ENCODE results near the gene SCARB2. TPM values are rescaled to one million over a fixed set of nuclear protein-coding genes. Genes with fewer than 3 reads are reported as not detected.
"Not testable (repeated sequence)": the region's sequence is repeated elsewhere in the genome, so short reads cannot be mapped to it uniquely, and the experiment has no call there.

SCARB2 gene
- polyA plus RNA-seq (ENCODE audit: insufficient read length in 10 of 10): 100 to 1,000 TPM; 115 to 156 (median 139) TPM
- long read RNA-seq, donor 1, full-length matches to known transcripts: 31 of 31 reads
- long read RNA-seq, donor 1, partial matches to known transcripts: 0 of 31 reads
- long read RNA-seq, donor 1, other reads (novel, unspliced or antisense): 0 of 31 reads
- long read RNA-seq, donor 2, full-length matches to known transcripts: 22 of 22 reads
- long read RNA-seq, donor 2, partial matches to known transcripts: 0 of 22 reads
- long read RNA-seq, donor 2, other reads (novel, unspliced or antisense): 0 of 22 reads
- long read RNA-seq, donor 3: 0 reads
- long read RNA-seq, donor 4, full-length matches to known transcripts: 23 of 23 reads
- long read RNA-seq, donor 4, partial matches to known transcripts: 0 of 23 reads
- long read RNA-seq, donor 4, other reads (novel, unspliced or antisense): 0 of 23 reads
- long read RNA-seq, donor 5, full-length matches to known transcripts: 40 of 40 reads
- long read RNA-seq, donor 5, partial matches to known transcripts: 0 of 40 reads
- long read RNA-seq, donor 5, other reads (novel, unspliced or antisense): 0 of 40 reads
- long read RNA-seq, donor 6, full-length matches to known transcripts: 39 of 39 reads
- long read RNA-seq, donor 6, partial matches to known transcripts: 0 of 39 reads
- long read RNA-seq, donor 6, other reads (novel, unspliced or antisense): 0 of 39 reads
- long read RNA-seq, donor 7, full-length matches to known transcripts: 30 of 30 reads
- long read RNA-seq, donor 7, partial matches to known transcripts: 0 of 30 reads
- long read RNA-seq, donor 7, other reads (novel, unspliced or antisense): 0 of 30 reads
- long read RNA-seq, donor 8, full-length matches to known transcripts: 22 of 27 reads
- long read RNA-seq, donor 8, partial matches to known transcripts: 5 of 27 reads
- long read RNA-seq, donor 8, other reads (novel, unspliced or antisense): 0 of 27 reads
- long read RNA-seq, donor 9, full-length matches to known transcripts: 7 of 7 reads
- long read RNA-seq, donor 9, partial matches to known transcripts: 0 of 7 reads
- long read RNA-seq, donor 9, other reads (novel, unspliced or antisense): 0 of 7 reads

- peak; percentile 87 to 97 (median 89) for DNase-seq
Measured at GRCh38 chr4:76213415-76214176, at the start of gene SCARB2. TSS of gene SCARB2 (minus strand) at chr4:76213824. CDS start at chr4:76213543, 281 bp downstream.

GRCh38 chr4:76260571-76260970 is 46.9 kb upstream of the SCARB2 start:
- no peak for DNase-seq

- DNase-seq: no peak
Measured at GRCh38 chr4:76257824-76258223, 44.2 kb upstream of the SCARB2 start.

- no peak for DNase-seq
Measured at GRCh38 chr4:76256968-76257367, 43.3 kb upstream of the SCARB2 start.

DNA sequence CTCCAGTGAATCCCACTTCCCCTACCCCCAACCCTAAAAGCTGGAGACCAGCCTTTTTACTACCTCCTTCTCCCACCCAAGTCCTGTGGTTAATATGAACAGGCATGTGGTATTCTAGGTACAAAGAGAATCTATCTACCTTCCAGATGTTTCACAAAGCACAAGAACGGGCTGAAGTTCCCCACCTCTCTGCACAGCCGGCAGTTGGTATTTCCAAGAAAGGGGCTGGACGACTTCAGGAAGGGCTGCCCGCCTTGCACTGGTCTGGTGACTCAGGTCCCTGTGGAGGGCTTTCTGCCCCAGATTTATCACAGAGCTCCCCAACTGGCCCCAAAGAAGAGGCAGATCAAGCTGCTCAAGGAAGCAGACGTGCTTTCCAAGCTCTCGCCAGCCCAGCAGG is 42.4 kb upstream of the SCARB2 start:
- DNase-seq: no peak

DNA sequence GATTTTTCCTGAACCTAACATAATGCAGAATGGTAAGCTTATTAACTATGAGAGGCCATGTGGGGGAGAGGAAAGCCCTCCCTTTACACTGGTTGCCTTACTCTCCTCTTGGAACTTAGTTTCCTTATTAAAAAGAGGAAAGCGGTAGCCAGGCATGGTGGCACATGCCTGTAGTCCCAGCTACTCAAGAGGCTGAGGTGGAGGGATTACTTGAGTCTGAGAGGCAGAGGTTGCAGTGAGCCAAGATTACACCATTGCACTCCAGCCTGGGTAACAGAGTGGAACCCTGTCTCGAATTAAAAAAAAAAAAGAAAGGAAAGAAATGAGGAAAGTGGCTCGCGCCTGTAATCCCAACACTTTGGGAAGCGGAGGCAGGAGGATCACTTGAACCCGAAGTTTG is 39.9 kb upstream of the SCARB2 start:
- DNase-seq: no peak

DNA sequence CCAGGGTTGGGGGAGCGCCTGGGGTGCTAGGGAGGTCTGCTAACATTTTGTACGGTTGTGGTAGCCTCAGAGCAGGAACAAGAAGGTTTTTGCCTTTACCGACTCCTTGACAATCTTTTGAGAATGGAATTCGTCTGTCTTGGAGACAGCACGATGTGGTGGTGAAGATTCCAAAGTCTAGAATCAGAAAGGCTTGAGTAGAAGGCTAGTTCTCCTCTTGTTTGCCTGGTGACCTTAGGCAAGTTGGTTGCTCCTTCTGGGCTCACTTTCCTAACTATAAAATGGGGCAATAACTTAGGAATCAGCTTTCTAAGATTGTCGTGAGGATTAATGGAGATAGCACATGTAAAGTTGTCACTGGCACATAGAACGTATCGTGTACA is 38.6 kb upstream of the SCARB2 start:
- no peak for DNase-seq

GRCh38 chr4:76251441-76252270 is 38.0 kb upstream of the SCARB2 start, which contains the start of gene FAM47E:
TSS of gene FAM47E (plus strand) at chr4:76251721. CDS start at chr4:76251747, 26 bp downstream.
- DNase-seq: peak; percentile 16 to 77 (median 55)

DNA sequence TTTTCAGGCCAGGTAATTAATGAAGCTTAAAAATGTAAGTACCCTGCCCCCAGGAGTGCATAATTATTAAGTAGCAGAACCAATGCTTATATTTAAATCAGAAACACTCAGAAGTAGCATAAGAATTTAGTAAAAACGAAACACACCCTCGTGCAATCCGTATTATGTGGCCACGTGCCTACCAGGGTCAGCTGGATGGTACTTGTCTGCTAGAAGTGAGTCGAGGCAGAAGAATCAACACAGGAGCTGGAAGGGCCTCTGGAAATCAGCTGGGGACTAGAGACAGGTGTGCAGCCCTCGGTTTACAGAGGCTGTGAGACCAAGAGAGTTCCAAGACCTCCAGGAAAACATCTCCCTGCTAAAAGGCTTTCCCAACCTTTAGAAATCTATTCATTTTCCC is 37.3 kb upstream of the SCARB2 start:
- peak in 1 of 3 donors; percentile 23 for DNase-seq

DNA sequence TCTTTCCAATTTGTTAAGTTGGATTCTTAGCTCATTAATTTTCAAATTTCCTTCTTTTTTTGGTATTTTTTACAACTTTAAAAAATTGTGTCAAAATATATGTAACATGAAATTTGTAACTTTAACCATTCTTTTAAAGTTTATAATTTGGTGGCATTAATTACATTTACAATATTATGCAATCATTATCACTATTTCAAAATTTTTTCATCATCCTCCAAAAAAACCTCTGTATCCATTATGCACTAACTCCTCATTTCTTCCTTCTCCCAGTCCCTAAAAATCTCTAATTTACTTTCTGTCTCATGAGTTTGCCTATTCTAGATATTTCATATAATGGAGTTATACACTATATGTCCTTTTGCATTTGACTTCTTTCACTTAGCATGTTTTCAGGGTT is 33.2 kb upstream of the SCARB2 start:
- DNase-seq: no peak

DNA sequence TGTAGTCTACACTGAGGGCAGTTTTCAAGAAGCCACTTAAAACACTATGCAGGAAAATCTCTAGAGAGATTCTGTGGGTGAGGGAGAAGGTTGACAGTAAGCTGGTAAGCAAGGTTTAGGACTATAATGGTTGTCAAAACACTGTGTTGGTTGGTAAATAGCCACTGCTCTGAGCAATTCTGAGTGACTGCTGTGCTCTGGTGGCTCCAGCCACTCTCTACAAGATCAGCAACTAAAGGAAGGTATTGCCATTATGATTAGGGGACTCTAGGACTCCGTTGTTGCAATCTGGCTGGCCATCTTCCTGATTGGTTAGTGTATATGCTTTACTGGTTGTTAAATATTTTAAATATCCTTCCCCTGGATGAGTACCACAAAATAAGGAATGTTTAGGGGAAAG is 32.4 kb upstream of the SCARB2 start:
- no peak for DNase-seq

GRCh38 chr4:76243877-76244276 is 30.3 kb upstream of the SCARB2 start:
- not testable (repeated sequence) for DNase-seq

DNA sequence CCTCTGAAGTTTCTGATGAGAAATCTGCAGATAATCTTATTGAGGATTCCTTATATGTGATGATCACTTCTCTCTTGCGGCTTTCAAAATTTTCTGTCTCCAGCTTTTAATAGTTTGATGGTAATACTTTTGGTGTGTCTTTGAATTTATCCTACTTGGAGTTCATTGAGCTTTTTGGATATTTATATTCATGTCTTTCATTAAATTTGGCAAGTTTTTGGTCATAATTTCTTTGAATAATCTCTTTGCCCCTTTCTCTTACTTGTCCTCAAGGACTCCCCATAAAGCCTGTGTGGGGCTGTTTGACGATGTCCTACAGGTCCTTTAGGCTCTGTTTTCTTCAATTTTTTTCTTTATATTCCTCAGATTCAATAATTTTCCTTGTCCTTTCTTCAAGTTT is 26.6 kb upstream of the SCARB2 start:
- DNase-seq: no peak

- no peak for DNase-seq
Measured at GRCh38 chr4:76238701-76239100, 25.1 kb upstream of the SCARB2 start.

GRCh38 chr4:76238236-76238635 is 24.6 kb upstream of the SCARB2 start:
- DNase-seq: no peak

DNA sequence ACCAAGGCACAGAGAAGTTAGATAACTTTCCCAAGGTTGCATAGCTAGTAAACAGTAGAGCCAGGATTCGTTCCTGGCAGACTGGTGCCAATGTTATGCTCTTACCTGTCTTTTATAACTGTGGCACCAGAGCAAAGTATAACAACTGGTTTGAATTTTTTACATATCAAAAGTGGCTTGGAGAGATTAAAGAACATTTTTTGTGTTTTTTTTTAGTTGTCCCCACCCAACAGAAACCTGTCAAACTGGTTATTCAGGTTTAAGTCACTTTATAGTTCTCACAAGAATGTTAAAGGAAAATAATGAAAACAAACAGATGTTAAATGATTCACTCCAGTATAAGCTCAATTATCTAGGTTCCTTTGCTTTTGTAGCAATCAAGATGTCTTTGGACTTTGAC is 22.3 kb upstream of the SCARB2 start:
- DNase-seq: no peak

DNA sequence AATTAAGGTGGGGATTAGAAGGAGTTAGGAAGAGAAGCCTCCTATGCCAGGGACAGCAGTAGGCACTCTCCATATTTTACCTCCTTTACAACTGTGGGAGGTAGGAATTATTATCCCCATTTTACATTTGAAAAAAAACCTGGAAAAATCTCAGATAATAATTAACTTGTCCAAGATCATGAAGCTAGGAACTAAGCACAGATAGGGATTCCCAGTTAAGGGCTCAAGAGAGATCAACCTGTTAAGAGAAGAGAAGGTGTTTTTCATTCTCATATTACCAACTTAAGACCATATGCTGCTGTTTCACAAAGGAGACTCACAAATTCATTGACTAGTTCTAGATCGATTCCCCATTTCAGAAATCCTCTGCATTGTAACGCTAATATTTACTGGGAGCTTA is 21.8 kb upstream of the SCARB2 start:
- DNase-seq: no peak

- no peak for DNase-seq
Measured at GRCh38 chr4:76234679-76235044, 21.0 kb upstream of the SCARB2 start.

- DNase-seq: no peak
Measured at GRCh38 chr4:76233967-76234678, 20.5 kb upstream of the SCARB2 start.

- DNase-seq: no peak
Measured at GRCh38 chr4:76233529-76233928, 19.9 kb upstream of the SCARB2 start.
